ENCODE results near the gene TOX4. TPM values are rescaled to one million over a fixed set of nuclear protein-coding genes. Genes with fewer than 3 reads are reported as not detected.
"Not testable (repeated sequence)": the region's sequence is repeated elsewhere in the genome, so short reads cannot be mapped to it uniquely, and the experiment has no call there.

Gene TOX4
- total RNA-seq, 1 donor from 2014 or later: 77.5 TPM

GRCh38 chr14:21528381-21529348 lies 51.7 kb downstream of the TOX4 start:
- H3K4me1 Mint-ChIP-seq (ENCODE audit: low read depth): peaks cover 5% of the 10 kb centered on the region
- no peaks in the 10 kb centered on the region for H3K36me3 Mint-ChIP-seq (ENCODE audit: low read depth)
- intact Hi-C loops (cut with micrococcal nuclease): no loop called here
- H3K27me3 Mint-ChIP-seq (ENCODE audit: insufficient read depth): peaks cover 5% of the 10 kb centered on the region
- no peak overlapping the region for H3K27ac Mint-ChIP-seq
- DNase-seq (ENCODE audit: low spot score): no peak
- H3K4me3 Mint-ChIP-seq: no peak overlapping the region
- no peaks in the 10 kb centered on the region for H3K9me3 Mint-ChIP-seq

- Mint-ChIP-seq H3K27ac (no peak overlapping the region), H3K4me1 (ENCODE audit: low read depth) (peaks cover 5% of the 10 kb centered on the region), H3K36me3 (ENCODE audit: low read depth) (no peaks in the 10 kb centered on the region), H3K9me3 (no peaks in the 10 kb centered on the region), H3K27me3 (ENCODE audit: insufficient read depth) (peaks cover 11% of the 10 kb centered on the region), H3K4me3 (no peak overlapping the region)
- intact Hi-C loops (cut with micrococcal nuclease): no loop called here
- no peak for DNase-seq (ENCODE audit: low spot score)
Observed at GRCh38 chr14:21529515-21529914, 52.5 kb downstream of the TOX4 start.

GRCh38 chr14:21533294-21533693 lies 56.3 kb downstream of the TOX4 start:
- Mint-ChIP-seq H3K4me3 (no peak overlapping the region), H3K27me3 (ENCODE audit: insufficient read depth) (peaks cover 39% of the 10 kb centered on the region), H3K4me1 (ENCODE audit: low read depth) (no peaks in the 10 kb centered on the region), H3K9me3 (no peaks in the 10 kb centered on the region), H3K27ac (no peak overlapping the region), H3K36me3 (ENCODE audit: low read depth) (no peaks in the 10 kb centered on the region)
- no peak for DNase-seq (ENCODE audit: low spot score)
- intact Hi-C loops (cut with micrococcal nuclease): no loop called here

GRCh38 chr14:21534576-21534975 lies 57.6 kb downstream of the TOX4 start:
- intact Hi-C loops (cut with micrococcal nuclease): no loop called here
- no peak overlapping the region for H3K27ac Mint-ChIP-seq
- H3K4me3 Mint-ChIP-seq: no peak overlapping the region
- H3K27me3 Mint-ChIP-seq (ENCODE audit: insufficient read depth): peaks cover 51% of the 10 kb centered on the region
- H3K4me1 Mint-ChIP-seq (ENCODE audit: low read depth): no peaks in the 10 kb centered on the region
- H3K36me3 Mint-ChIP-seq (ENCODE audit: low read depth): no peaks in the 10 kb centered on the region
- no peaks in the 10 kb centered on the region for H3K9me3 Mint-ChIP-seq
- DNase-seq (ENCODE audit: low spot score): no peak

- DNase-seq (ENCODE audit: low spot score): no peak
- H3K9me3 Mint-ChIP-seq: no peaks in the 10 kb centered on the region
- no peaks in the 10 kb centered on the region for H3K4me1 Mint-ChIP-seq (ENCODE audit: low read depth)
- intact Hi-C loops (cut with micrococcal nuclease): no loop called here
- no peak overlapping the region for H3K4me3 Mint-ChIP-seq
- H3K27ac Mint-ChIP-seq: no peak overlapping the region
- H3K36me3 Mint-ChIP-seq (ENCODE audit: low read depth): no peaks in the 10 kb centered on the region
- H3K27me3 Mint-ChIP-seq (ENCODE audit: insufficient read depth): peaks cover 54% of the 10 kb centered on the region
Observed at GRCh38 chr14:21535545-21536417, 58.8 kb downstream of the TOX4 start.

- Mint-ChIP-seq H3K27ac (no peak overlapping the region), H3K27me3 (ENCODE audit: insufficient read depth) (peaks cover 54% of the 10 kb centered on the region), H3K36me3 (ENCODE audit: low read depth) (no peaks in the 10 kb centered on the region), H3K9me3 (no peaks in the 10 kb centered on the region), H3K4me3 (no peak overlapping the region), H3K4me1 (ENCODE audit: low read depth) (no peaks in the 10 kb centered on the region)
- intact Hi-C loops (cut with micrococcal nuclease): no loop called here
- no peak for DNase-seq (ENCODE audit: low spot score)
Observed at GRCh38 chr14:21536418-21537089, 59.6 kb downstream of the TOX4 start.

- Mint-ChIP-seq H3K27ac (no peak overlapping the region), H3K9me3 (no peaks in the 10 kb centered on the region), H3K4me1 (ENCODE audit: low read depth) (no peaks in the 10 kb centered on the region), H3K4me3 (no peak overlapping the region), H3K27me3 (ENCODE audit: insufficient read depth) (peaks cover 54% of the 10 kb centered on the region), H3K36me3 (ENCODE audit: low read depth) (no peaks in the 10 kb centered on the region)
- intact Hi-C loops (cut with micrococcal nuclease): no loop called here
- DNase-seq (ENCODE audit: low spot score): no peak
Observed at GRCh38 chr14:21537090-21537424, 60.1 kb downstream of the TOX4 start.

GRCh38 chr14:21539189-21539940 lies 62.4 kb downstream of the TOX4 start:
- no peaks in the 10 kb centered on the region for H3K9me3 Mint-ChIP-seq
- no peaks in the 10 kb centered on the region for H3K36me3 Mint-ChIP-seq (ENCODE audit: low read depth)
- no peak overlapping the region for H3K4me3 Mint-ChIP-seq
- H3K27ac Mint-ChIP-seq: no peak overlapping the region
- DNase-seq (ENCODE audit: low spot score): no peak
- peaks cover 49% of the 10 kb centered on the region for H3K27me3 Mint-ChIP-seq (ENCODE audit: insufficient read depth)
- intact Hi-C loops (cut with micrococcal nuclease): no loop called here
- H3K4me1 Mint-ChIP-seq (ENCODE audit: low read depth): no peaks in the 10 kb centered on the region

- H3K4me1 Mint-ChIP-seq (ENCODE audit: low read depth): no peaks in the 10 kb centered on the region
- intact Hi-C loops (cut with micrococcal nuclease): no loop called here
- H3K27ac Mint-ChIP-seq: no peak overlapping the region
- H3K36me3 Mint-ChIP-seq (ENCODE audit: low read depth): no peaks in the 10 kb centered on the region
- DNase-seq (ENCODE audit: low spot score): no peak
- H3K4me3 Mint-ChIP-seq: no peak overlapping the region
- peaks cover 32% of the 10 kb centered on the region for H3K27me3 Mint-ChIP-seq (ENCODE audit: insufficient read depth)
- no peaks in the 10 kb centered on the region for H3K9me3 Mint-ChIP-seq
Observed at GRCh38 chr14:21541413-21542074, 64.5 kb downstream of the TOX4 start.

GRCh38 chr14:21543521-21543960 lies 66.5 kb downstream of the TOX4 start:
- no peak for DNase-seq (ENCODE audit: low spot score)
- H3K9me3 Mint-ChIP-seq: no peaks in the 10 kb centered on the region
- H3K27ac Mint-ChIP-seq: no peak overlapping the region
- peaks cover 17% of the 10 kb centered on the region for H3K27me3 Mint-ChIP-seq (ENCODE audit: insufficient read depth)
- no peaks in the 10 kb centered on the region for H3K4me1 Mint-ChIP-seq (ENCODE audit: low read depth)
- H3K36me3 Mint-ChIP-seq (ENCODE audit: low read depth): no peaks in the 10 kb centered on the region
- intact Hi-C loops (cut with micrococcal nuclease): no loop called here
- H3K4me3 Mint-ChIP-seq: no peak overlapping the region

- Mint-ChIP-seq H3K9me3 (no peaks in the 10 kb centered on the region), H3K27me3 (ENCODE audit: insufficient read depth) (peaks cover 13% of the 10 kb centered on the region), H3K4me3 (no peak overlapping the region), H3K4me1 (ENCODE audit: low read depth) (no peaks in the 10 kb centered on the region), H3K36me3 (ENCODE audit: low read depth) (no peaks in the 10 kb centered on the region), H3K27ac (no peak overlapping the region)
- intact Hi-C loops (cut with micrococcal nuclease): no loop called here
- DNase-seq (ENCODE audit: low spot score): no peak
Observed at GRCh38 chr14:21543963-21544362, 67.0 kb downstream of the TOX4 start.

GRCh38 chr14:21544588-21544987 lies 67.6 kb downstream of the TOX4 start:
- H3K27ac Mint-ChIP-seq; H3K27me3 Mint-ChIP-seq (ENCODE audit: insufficient read depth); H3K36me3 Mint-ChIP-seq (ENCODE audit: low read depth); H3K4me1 Mint-ChIP-seq (ENCODE audit: low read depth); DNase-seq (ENCODE audit: low spot score); H3K9me3 Mint-ChIP-seq; H3K4me3 Mint-ChIP-seq; intact Hi-C loops (cut with micrococcal nuclease): not testable (repeated sequence)
